ENCODE results near the gene ITGB5.

DNA sequence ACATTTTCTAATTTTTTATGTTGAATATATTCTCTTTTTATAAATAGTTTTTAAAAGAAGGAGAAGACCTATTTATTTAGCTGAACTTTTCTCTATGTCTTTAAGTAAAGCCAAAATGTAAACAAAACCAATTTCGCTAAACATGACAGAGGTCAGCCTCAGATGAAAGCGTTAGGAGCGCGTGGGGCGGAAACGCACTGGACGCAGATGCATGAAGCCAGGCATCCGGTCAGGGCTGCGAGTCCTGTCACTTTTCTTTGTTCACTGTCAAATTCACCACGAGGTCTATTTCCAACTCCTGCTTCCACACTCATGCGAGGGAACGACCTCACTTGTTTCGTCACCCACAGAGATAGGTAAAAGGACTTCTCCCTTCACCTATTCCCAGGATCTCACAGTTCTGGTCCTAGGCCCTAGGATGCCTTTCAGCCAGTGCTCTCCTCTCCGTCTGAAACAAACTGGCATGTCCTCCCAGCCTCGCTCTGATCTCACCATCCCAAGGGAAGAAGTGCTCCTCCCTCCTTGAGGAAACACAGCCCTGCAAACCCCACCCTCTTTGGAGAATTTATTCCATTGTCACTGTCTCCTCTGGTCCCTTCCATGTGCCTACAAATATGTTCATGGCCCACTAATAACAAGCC is 57.9 kb downstream of the ITGB5 start:
- TF ChIP-seq, protein P1, sequence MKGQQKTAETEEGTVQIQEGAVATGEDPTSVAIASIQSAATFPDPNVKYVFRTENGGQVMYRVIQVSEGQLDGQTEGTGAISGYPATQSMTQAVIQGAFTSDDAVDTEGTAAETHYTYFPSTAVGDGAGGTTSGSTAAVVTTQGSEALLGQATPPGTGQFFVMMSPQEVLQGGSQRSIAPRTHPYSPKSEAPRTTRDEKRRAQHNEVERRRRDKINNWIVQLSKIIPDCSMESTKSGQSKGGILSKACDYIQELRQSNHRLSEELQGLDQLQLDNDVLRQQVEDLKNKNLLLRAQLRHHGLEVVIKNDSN (IDR thresholded peaks at IDR 0.05), result no peak
- TF ChIP-seq TAF1 (IDR thresholded peaks at IDR 0.05; ENCODE audit: low read depth), result no peak
- TF ChIP-seq RAD21 (IDR thresholded peaks at IDR 0.05; ENCODE audit: low read depth), result no peak

Data from Ishikawa (cell line).